NCI-H128 (cell line): ENCODE results near the gene DUSP2.

Experiments
- DNase-seq: peaks from one replicate; lab custom pipeline; 2025; ENCODE audit not compliant: unreplicated experiment; lab: John Stamatoyannopoulos, UW

DUSP2 gene

DNA sequence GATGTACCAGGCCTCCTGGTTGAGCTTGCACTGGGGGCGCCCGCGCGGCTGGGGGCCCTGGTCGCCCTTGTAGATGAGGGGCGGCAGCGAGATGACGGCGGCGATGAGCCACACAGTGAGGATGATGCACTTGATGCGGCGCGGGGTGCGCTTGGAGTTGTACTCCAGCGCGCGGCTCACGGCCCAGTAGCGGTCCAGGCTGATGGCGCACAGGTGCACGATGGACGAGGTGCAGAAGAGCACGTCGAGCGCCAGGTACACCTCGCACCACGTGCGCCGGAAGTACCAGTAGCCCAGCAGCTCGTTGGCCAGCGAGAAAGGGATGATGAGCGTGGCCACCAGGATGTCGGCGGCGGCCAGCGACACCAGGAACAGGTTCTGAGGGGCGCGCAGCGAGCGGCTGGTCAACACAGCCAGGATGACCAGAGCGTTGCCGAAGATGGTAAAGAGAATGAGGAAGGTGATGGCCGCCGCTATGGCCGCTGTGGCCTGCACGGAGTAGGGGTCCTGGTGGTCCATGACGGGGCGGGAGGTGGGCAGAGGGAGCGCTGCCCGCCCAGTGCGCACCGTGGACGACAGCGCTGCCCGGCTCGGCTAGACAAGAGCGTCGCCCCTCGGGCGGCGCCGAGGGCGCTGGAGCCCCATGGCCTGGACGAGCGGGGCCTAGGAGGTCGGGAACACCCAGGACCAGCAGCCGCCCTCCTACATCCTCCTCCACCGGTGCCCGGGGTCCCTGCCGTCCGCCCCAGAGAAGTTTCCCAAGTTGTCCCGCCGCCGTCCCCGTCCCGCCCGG, 29.4 kb downstream of the DUSP2 start:
- no peak for DNase-seq

DNA sequence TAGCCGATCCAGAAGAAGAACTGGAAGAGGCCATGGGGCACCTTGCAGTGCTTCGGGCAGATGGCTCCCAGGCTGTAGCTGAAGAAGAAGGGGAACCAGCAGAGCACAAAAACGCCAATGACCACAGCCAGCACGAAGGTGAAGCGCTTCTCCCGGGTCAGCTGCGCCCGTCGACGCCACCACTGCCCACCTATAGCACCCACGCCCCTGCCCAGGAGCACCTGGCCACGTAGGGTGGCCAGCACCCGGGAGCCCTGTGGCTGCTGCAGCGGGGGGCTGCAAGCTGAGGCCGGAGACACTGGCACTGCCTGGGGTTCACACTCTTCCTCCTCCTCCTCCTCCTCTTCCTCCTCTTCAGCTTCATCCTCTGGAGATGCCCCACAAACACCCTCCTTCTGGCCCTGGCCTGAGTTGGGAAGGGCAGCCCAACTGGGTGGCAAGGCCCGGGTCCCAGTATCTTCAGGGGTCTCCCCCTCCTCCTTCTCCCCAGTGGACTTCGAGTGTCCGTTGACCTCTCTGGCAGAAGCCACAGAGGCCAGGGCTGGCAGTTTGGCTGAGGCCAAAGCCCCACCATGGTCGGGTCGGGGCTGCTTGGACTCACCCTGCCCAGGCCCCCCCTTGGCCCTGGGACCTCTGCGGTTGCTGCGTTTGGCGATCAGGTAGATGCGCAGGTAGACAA, 30.2 kb downstream of the DUSP2 start:
- no peak for DNase-seq

DNA sequence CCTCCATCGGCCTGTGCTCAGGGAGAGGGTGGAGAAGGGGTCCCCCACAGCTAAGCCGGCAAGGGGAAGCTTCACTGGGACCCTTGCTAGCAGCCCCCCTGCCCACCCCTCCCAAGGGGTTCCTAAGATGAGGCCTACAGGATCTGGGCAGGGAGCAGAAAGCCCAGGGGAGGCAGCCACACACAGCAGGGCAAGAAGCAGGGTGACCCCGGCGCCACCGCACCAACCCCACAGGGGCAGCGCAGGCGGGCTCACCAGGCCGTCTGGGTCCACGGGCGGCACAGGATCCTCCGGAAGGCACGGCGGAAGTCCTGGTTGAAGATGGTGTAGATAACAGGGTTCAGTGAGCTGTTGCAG, 30.7 kb downstream of the DUSP2 start:
- no peak for DNase-seq

DNA sequence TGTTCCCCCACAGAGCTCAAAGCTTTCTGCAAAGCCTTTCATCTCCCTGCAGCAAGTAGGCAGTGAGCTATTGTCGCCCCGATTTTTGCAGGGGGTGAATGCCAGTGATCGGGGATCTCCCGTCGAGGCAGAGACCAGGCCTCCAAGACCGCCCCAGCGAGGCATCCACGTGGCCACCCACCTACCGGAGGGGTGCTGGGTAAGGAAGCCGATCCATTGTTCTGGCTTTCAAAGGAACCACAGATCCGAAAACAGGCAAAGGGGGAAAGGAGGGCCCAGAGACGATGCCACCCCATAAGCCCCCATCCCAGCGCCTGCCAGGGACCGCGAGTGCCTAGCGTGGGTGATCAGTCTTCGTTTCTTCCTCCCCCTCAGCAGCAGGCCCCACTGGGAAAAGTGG, 31.3 kb downstream of the DUSP2 start:
- no peak for DNase-seq

DNA sequence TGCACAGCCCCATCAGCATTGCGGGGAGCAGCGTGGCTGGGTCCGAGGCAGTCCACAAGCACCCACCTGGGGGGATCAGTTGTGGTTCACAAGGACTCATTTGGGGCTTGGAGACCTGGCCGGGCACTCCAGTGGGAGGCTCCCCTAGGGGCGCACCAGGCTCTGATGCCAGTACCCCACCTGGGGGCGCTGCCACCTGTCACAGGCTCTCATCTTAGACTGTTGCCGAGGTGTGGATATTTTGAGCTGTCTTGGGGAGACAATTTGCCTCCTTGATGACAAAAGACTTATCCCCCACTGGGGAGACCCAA, 31.9 kb downstream of the DUSP2 start:
- DNase-seq, result no peak

DNA sequence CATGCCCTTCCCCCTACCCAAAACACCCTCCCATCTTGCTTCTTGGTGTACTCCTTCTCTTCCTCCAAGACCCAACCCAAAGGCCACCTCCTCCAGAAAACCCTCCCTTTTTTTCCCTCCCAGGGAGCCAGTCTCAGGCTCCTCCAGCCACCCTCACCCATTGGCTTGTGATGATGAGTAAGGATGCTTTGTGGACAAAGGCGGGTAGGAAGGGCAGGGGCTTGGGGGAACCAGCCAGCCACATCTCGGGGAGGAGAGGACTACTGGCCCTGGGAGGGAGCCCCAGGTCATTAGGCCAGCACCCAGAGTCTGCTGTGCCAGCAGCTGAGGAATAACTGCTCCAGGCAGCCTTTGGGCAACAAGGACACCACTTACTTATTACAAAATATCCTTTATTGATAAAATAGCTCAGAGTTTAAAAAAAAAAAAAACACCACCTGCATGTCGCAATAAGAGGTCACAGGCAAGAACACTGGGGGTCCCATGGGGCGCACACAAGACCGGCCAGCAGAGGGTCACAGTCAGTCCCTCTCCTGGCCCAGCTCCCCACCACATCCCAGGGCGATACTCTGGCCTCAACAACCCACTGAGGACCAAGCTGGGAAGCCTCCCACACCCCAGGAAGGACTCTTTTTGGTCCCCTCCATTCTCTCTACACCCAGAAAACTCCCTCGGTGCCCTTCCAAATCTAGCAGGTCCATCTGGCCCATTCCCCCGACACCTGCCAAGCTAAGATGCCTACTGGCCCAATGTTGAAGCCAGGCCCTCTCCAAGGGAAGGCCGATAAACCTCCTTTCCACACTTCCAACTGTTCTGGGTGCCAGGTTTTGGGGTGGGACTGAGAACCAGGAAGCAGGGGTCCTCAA, 32.5 kb downstream of the DUSP2 start:
- no peak for DNase-seq

DNA sequence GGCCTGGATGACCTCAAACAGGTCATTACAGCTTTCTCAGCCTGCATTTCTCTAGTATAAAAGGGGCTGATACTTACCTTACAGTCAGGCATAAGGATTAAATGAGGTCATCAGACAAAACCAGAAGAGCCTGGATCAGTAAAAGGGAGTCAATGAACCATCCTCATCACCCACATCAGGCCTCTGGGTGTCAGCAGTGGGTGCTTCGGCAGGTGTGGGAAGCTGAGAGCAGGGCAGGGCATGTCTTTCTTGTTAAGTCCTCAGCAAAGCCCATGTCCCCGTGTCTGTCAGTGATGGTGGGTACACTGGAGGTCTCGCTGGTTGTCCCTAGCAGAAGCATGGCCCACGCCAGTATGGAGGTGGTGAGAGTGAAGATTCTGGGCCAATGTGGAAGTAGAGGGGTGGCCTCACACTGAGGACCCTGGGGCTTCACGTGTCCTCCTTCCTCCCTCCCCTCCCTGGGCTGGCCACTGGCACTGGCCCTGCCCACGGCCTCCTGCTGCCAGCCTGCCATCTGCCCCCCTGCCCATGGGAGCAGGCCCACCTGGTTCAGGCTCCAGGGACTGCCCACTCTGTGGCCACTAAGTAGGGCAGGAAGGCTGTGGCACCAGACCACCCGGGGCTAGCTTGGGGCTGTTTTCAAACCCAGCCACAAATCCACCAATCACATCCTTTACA, 33.3 kb downstream of the DUSP2 start:
- DNase-seq, result no peak

DNA sequence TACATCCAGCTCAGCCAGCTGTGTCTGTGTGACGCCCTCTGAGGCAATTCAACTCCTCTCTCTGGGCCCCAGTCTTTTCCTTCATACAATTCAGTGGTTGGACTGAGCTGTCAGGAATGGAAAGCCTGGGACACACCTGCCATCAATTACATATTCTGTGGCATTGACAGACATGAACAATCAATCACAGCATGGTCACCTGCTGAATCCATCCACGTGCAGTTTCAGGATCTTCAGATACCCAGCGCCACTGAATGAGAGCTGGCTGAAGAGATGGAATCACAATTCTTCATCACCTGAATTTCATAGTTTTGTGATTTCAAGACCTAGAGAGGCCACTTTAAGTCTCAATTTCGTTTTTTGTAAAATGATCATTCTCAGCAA, 34.0 kb downstream of the DUSP2 start:
- no peak for DNase-seq

DNA sequence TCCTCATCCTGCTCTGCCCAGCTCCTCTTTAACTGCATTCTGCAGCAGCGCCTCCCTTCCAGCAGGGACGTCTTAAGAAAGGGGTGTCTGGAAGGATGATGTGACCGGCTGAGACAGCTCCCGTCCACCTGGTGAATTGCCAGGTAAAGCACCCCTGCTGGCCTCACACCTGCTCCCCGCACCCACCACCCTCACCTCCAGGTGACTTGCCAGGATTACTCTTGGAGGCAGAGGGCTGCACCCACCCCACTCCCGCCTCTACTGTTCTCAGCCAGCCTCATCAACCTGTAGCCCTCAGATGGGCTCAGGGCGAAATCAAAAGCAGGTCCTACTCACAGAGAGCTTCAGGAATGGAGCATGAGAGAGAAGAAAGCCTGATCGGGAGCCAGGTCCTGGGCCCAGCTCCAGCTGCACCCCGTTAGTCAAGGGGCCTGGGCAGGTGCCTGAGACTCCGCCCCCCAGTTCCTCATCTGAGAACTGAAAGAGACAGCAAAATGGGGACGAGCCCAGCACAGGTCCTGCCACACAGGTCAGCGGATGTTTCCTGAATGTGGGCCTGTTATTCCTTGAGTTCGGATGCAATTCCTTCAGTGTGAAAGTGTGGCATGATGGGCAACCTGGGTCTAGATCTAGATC, 34.5 kb downstream of the DUSP2 start:
- no peak for DNase-seq

DNA sequence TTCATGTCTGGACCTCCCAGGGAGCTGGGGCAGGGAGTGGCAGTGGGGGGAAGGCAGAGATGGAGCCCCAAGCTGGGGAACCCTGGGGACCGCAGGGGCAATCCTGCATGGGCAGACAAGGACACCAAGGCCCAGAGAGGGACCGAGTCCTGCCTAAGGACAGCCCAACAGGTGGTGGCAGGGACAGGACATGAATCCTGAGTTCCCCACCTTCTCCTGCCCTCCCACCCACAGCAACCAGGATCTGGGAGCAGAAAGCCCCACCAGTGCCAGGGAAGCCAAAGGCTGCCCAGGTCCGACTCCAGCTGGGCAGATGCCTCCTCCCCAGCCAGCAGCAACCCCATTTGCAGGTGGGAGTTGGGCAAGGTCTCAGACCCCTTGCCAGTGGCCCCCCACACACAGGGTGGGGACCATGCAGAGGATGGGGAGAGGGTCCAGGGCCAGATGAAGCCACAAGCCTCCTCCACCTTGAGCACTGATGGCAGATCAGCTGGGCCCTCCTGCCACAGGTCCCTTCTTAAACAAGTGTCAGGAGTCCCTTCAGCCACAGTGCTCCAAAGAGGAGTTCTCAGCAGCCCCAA, 35.2 kb downstream of the DUSP2 start:
- no peak for DNase-seq

DNA sequence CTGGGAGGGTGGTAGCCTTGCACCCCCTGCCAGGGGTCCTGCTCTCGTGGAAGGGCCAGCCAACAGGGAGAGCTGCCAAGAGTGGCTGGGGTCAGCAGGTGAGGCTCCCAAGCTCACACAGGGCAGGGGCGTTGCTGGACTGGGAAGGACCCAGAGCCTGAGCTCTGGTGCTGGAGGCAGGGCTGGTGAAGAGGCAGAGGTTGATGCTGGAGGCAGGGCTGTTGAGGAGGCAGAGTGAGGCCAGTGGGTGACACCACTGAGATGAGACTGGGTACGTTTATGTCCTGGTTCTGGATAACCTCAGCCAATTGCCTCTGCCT, 35.9 kb downstream of the DUSP2 start:
- no peak for DNase-seq

DNA sequence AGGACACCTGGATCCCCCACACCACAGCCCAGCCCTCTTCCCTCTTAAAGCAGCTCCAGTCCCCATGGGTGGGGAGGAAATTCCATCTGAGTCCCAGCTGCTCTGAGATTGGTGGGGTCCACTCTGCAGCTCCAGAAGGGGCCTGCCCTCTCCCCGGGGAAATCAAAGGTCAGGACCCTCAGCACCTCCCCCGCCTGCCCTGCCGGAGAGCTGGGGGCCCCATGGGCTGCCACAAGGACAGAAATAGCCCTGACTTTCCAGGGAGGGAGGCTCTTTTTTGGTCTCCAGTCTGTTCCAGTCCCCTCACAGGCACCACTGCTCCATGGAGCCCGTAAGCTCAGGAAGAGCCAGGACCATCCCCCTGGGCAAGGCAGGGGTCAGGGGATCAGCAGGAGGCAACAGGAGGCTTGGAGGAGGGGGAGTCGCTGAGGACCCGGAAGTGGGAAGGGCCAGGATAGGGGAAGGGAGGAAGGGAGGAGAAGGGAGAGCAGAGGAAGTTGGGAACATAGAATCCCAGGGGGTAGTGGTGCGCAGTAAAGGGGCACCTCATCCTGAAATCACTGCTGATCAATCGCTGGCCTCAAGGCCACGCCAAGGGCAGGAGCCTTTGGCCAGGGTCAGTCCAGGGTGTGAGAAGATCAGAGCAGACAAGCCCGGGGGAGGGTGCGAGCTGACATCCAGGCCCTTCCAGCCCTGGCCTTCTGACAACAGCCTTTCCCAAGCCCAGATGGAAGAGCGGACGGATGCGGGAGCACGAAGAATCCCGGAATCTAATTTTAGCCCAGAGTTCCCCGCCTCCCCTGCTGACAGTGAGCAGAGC, 36.5 kb downstream of the DUSP2 start:
- DNase-seq, result no peak

DNA sequence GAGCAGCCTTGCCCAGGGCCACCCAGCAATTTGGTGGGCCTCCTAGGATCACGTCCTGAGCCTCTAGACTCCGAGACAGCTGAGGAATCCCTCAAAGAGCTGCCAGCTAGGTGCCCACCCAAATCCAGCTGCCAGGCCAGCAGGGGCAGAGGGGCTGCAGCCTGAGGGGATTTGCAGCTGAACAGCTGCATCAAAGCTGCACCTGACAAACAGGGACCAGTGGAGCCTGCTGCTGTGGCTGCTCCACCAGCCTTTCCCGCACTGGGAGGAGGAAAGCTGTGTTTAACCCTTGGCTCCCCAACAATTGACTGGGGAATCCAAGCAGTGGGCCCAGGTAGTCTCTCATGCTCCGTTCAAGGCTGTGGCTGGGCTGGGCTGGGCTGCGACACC, 37.1 kb downstream of the DUSP2 start:
- DNase-seq, result no peak

DNA sequence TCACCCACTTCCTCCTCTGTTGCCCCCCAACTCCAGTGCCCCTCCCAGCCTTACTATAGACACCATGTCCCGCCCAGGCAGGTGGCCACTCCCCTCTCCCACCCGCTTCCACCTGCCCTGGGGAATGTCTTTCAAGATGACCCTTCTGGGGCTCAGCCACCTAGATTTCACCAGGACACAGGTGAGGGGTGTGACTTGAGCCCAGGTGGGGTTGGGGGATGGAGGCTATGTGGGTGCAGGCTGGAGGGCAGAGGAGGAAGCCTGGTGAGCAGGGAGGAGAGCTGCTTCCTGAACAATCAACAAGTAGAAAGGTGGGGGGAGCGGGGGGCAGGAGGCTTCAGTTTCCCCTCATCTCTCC, 37.6 kb downstream of the DUSP2 start:
- DNase-seq, result no peak

DNA sequence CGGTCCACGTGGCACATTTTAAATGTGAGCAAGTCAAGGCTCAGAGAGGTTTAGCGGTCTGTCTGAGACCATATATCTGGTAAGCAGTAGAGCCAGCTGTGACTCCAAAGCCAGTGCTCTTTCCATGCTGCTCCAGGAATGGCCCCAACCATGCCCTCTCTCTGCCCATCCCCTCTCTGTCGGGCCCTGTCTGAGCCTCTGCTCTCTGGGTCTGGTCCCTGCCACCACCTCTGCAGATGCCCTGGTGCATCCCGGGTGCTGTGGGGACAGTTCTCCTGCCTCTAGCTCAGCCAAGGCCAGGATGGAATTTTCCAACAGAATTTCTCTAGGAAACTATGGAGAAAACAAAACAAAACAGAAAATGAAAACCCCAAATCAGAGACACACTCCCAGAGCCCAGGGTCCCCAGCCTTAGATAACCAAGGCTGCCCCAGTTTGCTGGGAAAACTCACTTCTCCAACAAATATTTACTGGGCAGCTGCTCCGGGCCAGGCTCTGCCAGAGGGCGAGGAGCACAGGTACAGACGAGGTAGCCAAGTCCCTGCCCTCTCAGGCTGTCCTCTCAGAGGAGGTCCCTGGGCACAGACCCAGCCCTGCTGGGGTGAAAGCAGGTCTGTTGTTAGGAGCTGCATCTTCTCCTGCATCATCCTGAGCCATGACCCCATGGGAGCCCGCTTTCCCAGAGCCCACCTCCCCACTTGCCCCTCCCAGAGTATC, 38.1 kb downstream of the DUSP2 start:
- no peak for DNase-seq

DNA sequence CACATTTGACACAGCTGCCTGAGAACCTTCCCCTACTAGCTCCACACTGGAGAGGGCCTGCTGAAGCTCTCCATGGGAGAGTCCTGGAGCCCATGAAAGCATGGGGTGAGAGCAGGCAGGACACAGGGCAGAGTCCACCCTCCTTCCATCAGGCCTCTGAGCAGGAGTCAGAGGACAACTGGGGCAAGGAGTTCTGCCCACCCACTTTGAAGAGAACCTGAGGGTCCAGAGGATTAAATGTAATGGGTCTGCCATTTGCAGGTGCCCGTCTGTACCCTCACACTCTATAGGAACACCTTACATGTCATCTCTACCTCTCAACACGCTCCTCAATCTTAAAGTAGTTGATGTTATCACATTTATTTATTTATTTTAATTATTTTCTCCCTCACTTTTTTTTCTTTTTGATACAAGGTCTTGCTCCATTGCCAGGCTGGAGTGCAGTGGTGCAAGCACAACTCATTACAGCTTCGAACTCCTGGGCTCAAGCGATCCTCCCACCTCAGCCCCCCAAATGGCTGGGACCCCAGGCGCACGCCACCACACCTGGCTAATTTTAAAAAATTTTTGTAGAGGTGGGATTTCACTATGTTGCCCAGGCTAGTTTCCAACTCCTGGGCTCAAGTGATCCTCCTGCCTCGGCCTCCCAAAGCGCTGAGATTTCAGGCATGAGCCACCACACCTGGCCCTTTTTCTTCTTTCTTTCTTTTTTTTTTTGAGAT, 39.1 kb downstream of the DUSP2 start:
- no peak for DNase-seq

DNA sequence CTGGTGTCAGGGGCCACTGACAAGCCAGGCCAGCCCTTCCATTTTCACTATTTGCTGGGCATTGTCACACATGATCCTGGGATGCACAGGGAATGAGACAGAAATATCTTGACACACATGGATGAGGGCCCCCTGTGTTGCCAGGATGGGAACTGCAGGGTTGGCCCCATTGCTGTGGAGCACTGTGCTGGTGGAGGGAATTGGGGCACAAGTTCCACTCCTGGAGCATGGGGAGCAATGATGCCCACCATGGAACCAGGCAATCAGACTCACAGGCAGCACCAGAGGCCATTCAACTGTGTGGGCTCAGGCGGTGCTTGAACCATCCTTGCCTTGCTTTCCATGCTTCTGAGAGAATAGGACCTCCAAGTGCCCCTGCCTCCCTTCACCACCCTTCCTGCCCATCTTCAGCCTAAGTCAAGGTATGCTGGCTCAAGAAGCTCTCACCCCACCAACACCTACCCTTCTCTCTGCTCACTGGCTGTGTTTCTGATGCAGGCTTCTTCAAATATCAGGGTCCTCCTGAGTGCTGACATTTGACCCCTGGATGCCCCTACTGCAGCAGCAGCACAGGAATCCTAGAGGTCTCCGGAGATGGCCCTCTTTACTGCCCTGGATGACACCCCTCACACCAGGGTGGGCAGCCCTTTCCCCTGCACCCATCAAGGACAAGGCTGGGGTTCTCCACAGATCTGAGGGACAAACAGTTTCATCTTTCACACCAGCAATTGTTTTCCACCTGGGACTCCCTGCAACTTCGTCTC, 39.9 kb downstream of the DUSP2 start:
- DNase-seq, result no peak

DNA sequence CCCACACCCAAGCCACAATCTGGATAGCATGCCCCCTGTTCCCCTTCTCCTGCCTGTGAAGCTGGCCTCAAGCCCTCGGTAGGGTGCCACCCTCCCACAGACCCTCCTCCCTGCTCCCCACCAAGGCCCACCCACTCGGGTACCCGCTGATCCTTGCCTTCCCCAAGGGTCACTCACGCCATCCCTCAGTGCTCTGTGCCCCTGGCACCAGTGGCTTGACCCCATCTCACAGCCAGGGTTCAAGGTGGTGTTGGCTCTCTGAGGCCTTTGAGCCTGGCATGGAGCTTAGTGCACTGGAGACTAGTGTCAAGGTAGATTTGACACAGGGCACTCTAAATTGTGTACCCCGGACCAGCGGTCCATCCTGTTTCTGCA, 40.8 kb downstream of the DUSP2 start:
- DNase-seq, result no peak
